ENCODE data around the gene DEPP1. TPM values are rescaled to one million over a fixed set of nuclear protein-coding genes. Genes with fewer than 3 reads are reported as not detected.

DEPP1 gene
- total and polyA plus RNA-seq, 2 of the 13 experiments (the other 11 are each of a cell fraction or from before 2014, with no cell fraction given), result 14.8 to 270 TPM

DNA sequence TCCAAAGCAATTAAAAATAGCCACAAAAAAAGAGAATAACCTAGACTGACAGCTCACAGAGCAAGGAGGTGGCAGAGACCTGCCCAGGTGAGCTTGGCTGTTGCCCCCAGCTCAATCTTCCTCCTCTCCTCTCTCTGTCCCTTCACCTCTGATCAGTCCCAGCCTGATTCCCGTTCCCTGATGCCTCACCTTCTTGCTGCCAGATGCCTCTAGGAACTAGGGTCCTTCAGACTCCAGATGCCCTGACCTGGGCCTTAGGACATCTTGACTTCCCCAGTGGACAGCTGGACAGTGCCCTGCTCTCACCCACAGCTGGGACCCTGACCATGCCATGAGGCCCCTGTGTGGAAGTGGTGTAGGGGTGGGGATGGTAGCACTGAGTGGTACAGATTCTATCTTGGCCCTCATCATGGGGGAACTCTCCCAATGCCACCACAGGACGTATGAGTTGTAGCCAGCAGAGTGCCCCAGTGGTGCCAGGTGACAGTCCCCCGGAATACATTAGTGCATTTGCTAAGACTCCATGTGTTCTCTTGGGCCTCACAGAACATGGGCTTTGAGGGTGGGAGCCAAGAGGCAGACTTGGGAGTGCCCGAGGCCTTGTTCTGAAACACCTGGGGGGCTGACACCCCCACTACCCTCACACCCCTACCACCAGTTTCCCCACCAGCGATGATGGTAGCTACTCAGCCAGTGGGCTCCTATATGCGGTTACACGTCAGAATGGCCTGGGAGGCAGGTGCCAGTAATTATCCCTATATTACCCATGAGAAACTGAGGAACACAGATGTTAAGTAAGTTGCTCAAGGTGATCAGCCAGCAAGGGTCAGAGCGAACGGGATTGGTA lies 2.0 kb downstream of the DEPP1 start (continued):
- peak; percentile 54 for TF ChIP-seq ELF3 (CRISPR knock-in tag; IDR thresholded peaks at IDR 0.05)
- TF ChIP-seq REXO4 (CRISPR knock-in tag; IDR thresholded peaks at IDR 0.05; ENCODE audit: borderline replicate concordance), result 0 out of 2 replicates have a peak, but pooled peaks have one; percentile 13
- peak; percentile 34; the same call in 1 of the 2 replicates for TF ChIP-seq ZNF441 (CRISPR knock-in tag; IDR thresholded peaks at IDR 0.05; ENCODE audit: borderline replicate concordance)
- TF ChIP-seq, protein P1, sequence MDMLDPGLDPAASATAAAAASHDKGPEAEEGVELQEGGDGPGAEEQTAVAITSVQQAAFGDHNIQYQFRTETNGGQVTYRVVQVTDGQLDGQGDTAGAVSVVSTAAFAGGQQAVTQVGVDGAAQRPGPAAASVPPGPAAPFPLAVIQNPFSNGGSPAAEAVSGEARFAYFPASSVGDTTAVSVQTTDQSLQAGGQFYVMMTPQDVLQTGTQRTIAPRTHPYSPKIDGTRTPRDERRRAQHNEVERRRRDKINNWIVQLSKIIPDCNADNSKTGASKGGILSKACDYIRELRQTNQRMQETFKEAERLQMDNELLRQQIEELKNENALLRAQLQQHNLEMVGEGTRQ (IDR thresholded peaks at IDR 0.05; ENCODE audit: low read depth, low read length), result no peak
- TF ChIP-seq, protein P1 (CRISPR knock-in tag; IDR thresholded peaks at IDR 0.05; ENCODE audit: borderline replicate concordance), result no peak
- no peak for TF ChIP-seq ZNF777 (CRISPR knock-in tag; IDR thresholded peaks at IDR 0.05)
- 0 out of 2 replicates have a peak, but pooled peaks have one; percentile 17 for TF ChIP-seq ZSCAN22 (CRISPR knock-in tag; IDR thresholded peaks at IDR 0.05)
- TF ChIP-seq MTA1 (CRISPR knock-in tag; IDR thresholded peaks at IDR 0.05; ENCODE audit: borderline replicate concordance), result no peak
- TF ChIP-seq, protein P2, sequence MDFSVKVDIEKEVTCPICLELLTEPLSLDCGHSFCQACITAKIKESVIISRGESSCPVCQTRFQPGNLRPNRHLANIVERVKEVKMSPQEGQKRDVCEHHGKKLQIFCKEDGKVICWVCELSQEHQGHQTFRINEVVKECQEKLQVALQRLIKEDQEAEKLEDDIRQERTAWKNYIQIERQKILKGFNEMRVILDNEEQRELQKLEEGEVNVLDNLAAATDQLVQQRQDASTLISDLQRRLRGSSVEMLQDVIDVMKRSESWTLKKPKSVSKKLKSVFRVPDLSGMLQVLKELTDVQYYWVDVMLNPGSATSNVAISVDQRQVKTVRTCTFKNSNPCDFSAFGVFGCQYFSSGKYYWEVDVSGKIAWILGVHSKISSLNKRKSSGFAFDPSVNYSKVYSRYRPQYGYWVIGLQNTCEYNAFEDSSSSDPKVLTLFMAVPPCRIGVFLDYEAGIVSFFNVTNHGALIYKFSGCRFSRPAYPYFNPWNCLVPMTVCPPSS (IDR thresholded peaks at IDR 0.05), result no peak
- TF ChIP-seq ZNF761 (CRISPR knock-in tag; conservative IDR thresholded peaks at IDR 0.05), result no peak
- TF ChIP-seq, protein P3, sequence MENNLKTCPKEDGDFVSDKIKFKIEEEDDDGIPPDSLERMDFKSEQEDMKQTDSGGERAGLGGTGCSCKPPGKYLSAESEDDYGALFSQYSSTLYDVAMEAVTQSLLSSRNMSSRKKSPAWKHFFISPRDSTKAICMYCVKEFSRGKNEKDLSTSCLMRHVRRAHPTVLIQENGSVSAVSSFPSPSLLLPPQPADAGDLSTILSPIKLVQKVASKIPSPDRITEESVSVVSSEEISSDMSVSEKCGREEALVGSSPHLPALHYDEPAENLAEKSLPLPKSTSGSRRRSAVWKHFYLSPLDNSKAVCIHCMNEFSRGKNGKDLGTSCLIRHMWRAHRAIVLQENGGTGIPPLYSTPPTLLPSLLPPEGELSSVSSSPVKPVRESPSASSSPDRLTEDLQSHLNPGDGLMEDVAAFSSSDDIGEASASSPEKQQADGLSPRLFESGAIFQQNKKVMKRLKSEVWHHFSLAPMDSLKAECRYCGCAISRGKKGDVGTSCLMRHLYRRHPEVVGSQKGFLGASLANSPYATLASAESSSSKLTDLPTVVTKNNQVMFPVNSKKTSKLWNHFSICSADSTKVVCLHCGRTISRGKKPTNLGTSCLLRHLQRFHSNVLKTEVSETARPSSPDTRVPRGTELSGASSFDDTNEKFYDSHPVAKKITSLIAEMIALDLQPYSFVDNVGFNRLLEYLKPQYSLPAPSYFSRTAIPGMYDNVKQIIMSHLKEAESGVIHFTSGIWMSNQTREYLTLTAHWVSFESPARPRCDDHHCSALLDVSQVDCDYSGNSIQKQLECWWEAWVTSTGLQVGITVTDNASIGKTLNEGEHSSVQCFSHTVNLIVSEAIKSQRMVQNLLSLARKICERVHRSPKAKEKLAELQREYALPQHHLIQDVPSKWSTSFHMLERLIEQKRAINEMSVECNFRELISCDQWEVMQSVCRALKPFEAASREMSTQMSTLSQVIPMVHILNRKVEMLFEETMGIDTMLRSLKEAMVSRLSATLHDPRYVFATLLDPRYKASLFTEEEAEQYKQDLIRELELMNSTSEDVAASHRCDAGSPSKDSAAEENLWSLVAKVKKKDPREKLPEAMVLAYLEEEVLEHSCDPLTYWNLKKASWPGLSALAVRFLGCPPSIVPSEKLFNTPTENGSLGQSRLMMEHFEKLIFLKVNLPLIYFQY (CRISPR knock-in tag; IDR thresholded peaks at IDR 0.05; ENCODE audit: borderline replicate concordance), result peak; percentile 4; the same call in 1 of the 2 replicates
- no peak; the same call in 1 of the 2 replicates for TF ChIP-seq ZNF672 (CRISPR knock-in tag; IDR thresholded peaks at IDR 0.05)
- TF ChIP-seq SAFB2 (CRISPR knock-in tag; IDR thresholded peaks at IDR 0.05; ENCODE audit: borderline replicate concordance, low read depth), result no peak; the same call in 1 of the 2 replicates
- TF ChIP-seq ZKSCAN8 (CRISPR knock-in tag; IDR thresholded peaks at IDR 0.05; ENCODE audit: borderline replicate concordance), result peak; percentile 12; the same call in 1 of the 2 replicates
- TF ChIP-seq, protein P4, sequence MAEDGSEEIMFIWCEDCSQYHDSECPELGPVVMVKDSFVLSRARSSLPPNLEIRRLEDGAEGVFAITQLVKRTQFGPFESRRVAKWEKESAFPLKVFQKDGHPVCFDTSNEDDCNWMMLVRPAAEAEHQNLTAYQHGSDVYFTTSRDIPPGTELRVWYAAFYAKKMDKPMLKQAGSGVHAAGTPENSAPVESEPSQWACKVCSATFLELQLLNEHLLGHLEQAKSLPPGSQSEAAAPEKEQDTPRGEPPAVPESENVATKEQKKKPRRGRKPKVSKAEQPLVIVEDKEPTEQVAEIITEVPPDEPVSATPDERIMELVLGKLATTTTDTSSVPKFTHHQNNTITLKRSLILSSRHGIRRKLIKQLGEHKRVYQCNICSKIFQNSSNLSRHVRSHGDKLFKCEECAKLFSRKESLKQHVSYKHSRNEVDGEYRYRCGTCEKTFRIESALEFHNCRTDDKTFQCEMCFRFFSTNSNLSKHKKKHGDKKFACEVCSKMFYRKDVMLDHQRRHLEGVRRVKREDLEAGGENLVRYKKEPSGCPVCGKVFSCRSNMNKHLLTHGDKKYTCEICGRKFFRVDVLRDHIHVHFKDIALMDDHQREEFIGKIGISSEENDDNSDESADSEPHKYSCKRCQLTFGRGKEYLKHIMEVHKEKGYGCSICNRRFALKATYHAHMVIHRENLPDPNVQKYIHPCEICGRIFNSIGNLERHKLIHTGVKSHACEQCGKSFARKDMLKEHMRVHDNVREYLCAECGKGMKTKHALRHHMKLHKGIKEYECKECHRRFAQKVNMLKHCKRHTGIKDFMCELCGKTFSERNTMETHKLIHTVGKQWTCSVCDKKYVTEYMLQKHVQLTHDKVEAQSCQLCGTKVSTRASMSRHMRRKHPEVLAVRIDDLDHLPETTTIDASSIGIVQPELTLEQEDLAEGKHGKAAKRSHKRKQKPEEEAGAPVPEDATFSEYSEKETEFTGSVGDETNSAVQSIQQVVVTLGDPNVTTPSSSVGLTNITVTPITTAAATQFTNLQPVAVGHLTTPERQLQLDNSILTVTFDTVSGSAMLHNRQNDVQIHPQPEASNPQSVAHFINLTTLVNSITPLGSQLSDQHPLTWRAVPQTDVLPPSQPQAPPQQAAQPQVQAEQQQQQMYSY (CRISPR knock-in tag; IDR thresholded peaks at IDR 0.05), result no peak
- TF ChIP-seq ZNF205 (CRISPR knock-in tag; IDR thresholded peaks at IDR 0.05), result no peak
- no peak for TF ChIP-seq RBAK (CRISPR knock-in tag; IDR thresholded peaks at IDR 0.05)
- 0 out of 2 replicates have a peak, but pooled peaks have one; percentile 16 for TF ChIP-seq ZNF878 (CRISPR knock-in tag; IDR thresholded peaks at IDR 0.05)
